PC-3 (cell line): ENCODE data around the gene PDE6A.

Source experiments
- EZH2 ChIP-seq: fragments of 300-600 bp; sonication (generic); IDR thresholded peaks from one replicate; pipeline ENCODE4 v1.6.1; 2017; ENCODE audit warnings: antibody characterized with exemption, mild to moderate bottlenecking, low read length; ENCODE audit not compliant: unreplicated experiment
- TF ChIP-seq, protein P1 (sequence below): fragments of 300-600 bp; sonication (generic); conservative IDR thresholded peaks from 2 replicates; pipeline ENCODE4 v1.5.1; 2017; ENCODE audit warnings: antibody characterized with exemption, low read depth, mild to moderate bottlenecking, low read length

DNA sequence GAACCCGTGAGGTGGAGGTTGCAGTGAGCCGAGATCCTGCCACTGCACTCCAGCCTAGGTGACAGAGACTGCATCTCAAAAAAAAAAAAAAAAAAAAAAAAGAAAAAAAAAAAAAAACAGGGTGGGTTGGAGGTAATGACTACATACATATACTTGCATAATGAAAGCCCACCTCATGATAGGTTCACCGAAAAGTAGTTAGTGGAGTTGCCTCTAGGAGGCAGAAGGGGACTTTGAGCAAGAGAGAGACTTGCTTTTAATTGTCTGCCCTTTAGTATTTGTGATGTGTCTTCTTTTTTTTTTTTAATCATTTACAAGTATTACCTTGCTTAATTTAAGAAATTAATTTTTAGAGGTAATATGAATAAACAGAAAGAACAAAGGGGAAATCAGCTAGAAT lies 114.6 kb downstream of the PDE6A start:
- TF ChIP-seq, protein P1, sequence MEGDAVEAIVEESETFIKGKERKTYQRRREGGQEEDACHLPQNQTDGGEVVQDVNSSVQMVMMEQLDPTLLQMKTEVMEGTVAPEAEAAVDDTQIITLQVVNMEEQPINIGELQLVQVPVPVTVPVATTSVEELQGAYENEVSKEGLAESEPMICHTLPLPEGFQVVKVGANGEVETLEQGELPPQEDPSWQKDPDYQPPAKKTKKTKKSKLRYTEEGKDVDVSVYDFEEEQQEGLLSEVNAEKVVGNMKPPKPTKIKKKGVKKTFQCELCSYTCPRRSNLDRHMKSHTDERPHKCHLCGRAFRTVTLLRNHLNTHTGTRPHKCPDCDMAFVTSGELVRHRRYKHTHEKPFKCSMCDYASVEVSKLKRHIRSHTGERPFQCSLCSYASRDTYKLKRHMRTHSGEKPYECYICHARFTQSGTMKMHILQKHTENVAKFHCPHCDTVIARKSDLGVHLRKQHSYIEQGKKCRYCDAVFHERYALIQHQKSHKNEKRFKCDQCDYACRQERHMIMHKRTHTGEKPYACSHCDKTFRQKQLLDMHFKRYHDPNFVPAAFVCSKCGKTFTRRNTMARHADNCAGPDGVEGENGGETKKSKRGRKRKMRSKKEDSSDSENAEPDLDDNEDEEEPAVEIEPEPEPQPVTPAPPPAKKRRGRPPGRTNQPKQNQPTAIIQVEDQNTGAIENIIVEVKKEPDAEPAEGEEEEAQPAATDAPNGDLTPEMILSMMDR = peak; percentile 49
- no peak for TF ChIP-seq EZH2
